ENCODE data around the gene CNEP1R1. TPM values are rescaled to one million over a fixed set of nuclear protein-coding genes. Genes with fewer than 3 reads are reported as not detected.

CNEP1R1 gene
- total RNA-seq, 2 experiments from 2014 or later, result 19.1 to 19.9 TPM

DNA sequence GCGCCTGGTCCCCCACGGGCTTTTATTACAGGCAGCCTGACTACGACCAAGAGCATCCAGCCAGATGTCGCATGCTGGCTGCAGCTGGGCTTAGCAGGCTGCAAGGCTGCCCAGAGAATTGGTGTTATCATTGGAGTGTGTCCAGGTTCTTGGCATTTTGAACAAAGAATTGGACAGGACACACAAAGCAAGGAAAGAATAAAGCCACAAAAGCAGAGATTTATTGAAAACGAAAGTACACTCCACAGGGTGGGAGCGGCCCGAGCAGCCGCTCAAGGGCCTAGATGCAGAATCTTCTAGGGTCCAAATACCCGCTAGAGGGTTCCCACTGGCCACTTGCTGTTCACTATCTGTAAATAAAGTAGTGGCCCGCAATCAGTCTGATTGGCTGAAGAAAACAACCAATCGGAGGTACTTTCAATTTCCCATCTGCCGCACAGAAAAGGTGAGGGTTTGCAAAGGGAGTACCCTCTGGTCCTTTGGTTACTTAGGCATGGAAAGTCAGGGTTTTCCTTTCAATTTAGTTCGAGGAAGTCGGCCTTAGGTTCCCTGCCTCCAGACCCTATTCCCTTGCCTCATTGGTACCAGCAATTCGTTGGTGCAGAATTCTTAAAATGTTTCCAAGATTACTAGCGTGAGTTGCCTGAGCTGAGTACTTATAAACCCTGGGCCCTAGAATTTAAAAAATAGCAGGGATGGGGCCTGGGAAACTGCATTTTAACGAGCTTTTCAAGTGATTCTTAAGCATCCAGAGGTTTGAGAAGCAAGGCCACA, 38.5 kb upstream of the CNEP1R1 start:
- no peak for DNase-seq
- intact Hi-C loops (cut with micrococcal nuclease), result no loop called here
- peaks cover 2% of the 10 kb centered on the region for H3K4me1 Mint-ChIP-seq (ENCODE audit: low read depth)
- no peaks in the 10 kb centered on the region for H3K9me3 Mint-ChIP-seq
- no peak for TF ChIP-seq CTCF (IDR thresholded peaks at IDR 0.05)
- no peak for ATAC-seq
- H3K27ac Mint-ChIP-seq, result no peak overlapping the region
- no peaks in the 10 kb centered on the region for H3K27me3 Mint-ChIP-seq
- H3K36me3 Mint-ChIP-seq (ENCODE audit: low read depth), result no peaks in the 10 kb centered on the region
- no peak overlapping the region for H3K4me3 Mint-ChIP-seq
- ChIA-PET CTCF (no interaction called here), POLR2A (no interaction called here)

DNA sequence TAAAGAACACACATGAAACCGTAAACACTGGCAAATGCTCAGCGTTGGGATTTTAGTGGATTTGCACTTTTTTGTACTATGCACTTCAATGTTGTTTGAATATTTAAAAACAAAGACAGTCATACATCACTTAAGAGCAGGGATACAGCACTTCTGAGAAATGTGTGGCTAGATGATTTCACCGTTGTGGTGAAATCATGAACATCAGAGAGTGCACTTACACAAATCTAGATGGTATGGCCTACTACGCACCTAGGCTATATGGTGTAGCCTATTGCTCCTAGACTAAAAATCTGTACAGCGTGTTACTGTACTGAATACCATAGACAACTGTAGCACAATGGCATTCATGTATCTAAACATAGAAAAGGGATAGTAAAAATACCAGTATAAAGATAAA, 37.6 kb upstream of the CNEP1R1 start:
- Mint-ChIP-seq H3K36me3 (ENCODE audit: low read depth) (no peaks in the 10 kb centered on the region), H3K4me3 (no peak overlapping the region), H3K27ac (no peak overlapping the region), H3K9me3 (no peaks in the 10 kb centered on the region), H3K27me3 (no peaks in the 10 kb centered on the region), H3K4me1 (ENCODE audit: low read depth) (peaks cover 2% of the 10 kb centered on the region)
- DNase-seq, result no peak
- ATAC-seq, result no peak
- TF ChIP-seq CTCF (IDR thresholded peaks at IDR 0.05), result no peak
- POLR2A ChIA-PET, result no interaction called here
- intact Hi-C loops (cut with micrococcal nuclease), result no loop called here
- CTCF ChIA-PET, result no interaction called here

- peaks cover 2% of the 10 kb centered on the region for H3K4me1 Mint-ChIP-seq (ENCODE audit: low read depth)
- no peak for TF ChIP-seq CTCF (IDR thresholded peaks at IDR 0.05)
- ATAC-seq (no peak), DNase-seq (no peak)
- CTCF ChIA-PET, result no interaction called here
- H3K9me3 Mint-ChIP-seq, result no peaks in the 10 kb centered on the region
- H3K36me3 Mint-ChIP-seq (ENCODE audit: low read depth), result no peaks in the 10 kb centered on the region
- no peak overlapping the region for H3K4me3 Mint-ChIP-seq
- no peak overlapping the region for H3K27ac Mint-ChIP-seq
- intact Hi-C loops (cut with micrococcal nuclease), result no loop called here
- peaks cover 2% of the 10 kb centered on the region for H3K27me3 Mint-ChIP-seq
- POLR2A ChIA-PET, result no interaction called here
Measured at GRCh38 chr16:49992825-49993224, 32.2 kb upstream of the CNEP1R1 start.

DNA sequence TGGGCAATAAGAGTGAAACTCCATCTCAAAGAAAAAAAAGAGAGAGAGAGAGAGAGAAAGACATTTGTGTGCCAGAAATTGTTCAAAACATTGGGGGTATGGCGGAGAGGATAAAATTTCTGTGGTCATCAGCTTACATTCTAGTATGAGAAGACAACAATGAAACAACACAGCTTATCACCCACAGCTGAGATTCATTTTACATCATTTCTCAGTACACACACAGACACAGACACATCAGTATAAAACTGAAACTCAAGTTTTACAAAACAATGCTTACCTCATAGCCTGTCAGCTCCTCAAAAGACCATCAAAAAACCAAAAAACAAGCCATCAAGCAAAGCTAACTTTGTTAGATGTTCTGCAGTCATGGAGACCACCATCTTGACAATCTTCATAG, 31.4 kb upstream of the CNEP1R1 start:
- ChIA-PET POLR2A (no interaction called here), CTCF (interaction anchor here (0.6 kb wide), 1 partner anchor 30 kb away, joined by 4 read pairs; no protein-coding TSS in a partner anchor)
- no peak for TF ChIP-seq CTCF (IDR thresholded peaks at IDR 0.05)
- H3K4me1 Mint-ChIP-seq (ENCODE audit: low read depth), result no peaks in the 10 kb centered on the region
- no peaks in the 10 kb centered on the region for H3K9me3 Mint-ChIP-seq
- H3K4me3 Mint-ChIP-seq, result no peak overlapping the region
- H3K27me3 Mint-ChIP-seq, result peaks cover 2% of the 10 kb centered on the region
- H3K36me3 Mint-ChIP-seq (ENCODE audit: low read depth), result no peaks in the 10 kb centered on the region
- no peak for DNase-seq
- ATAC-seq, result no peak
- H3K27ac Mint-ChIP-seq, result no peak overlapping the region
- intact Hi-C loops (cut with micrococcal nuclease), result no loop called here

- no peaks in the 10 kb centered on the region for H3K9me3 Mint-ChIP-seq
- H3K36me3 Mint-ChIP-seq (ENCODE audit: low read depth), result no peaks in the 10 kb centered on the region
- ChIA-PET POLR2A (no interaction called here), CTCF (interaction anchor here (0.6 kb wide), 1 partner anchor 30 kb away, joined by 4 read pairs; no protein-coding TSS in a partner anchor)
- no peak for TF ChIP-seq CTCF (IDR thresholded peaks at IDR 0.05)
- no peak overlapping the region for H3K27ac Mint-ChIP-seq
- H3K4me3 Mint-ChIP-seq, result no peak overlapping the region
- no peaks in the 10 kb centered on the region for H3K4me1 Mint-ChIP-seq (ENCODE audit: low read depth)
- intact Hi-C loops (cut with micrococcal nuclease), result no loop called here
- ATAC-seq (no peak), DNase-seq (no peak)
- peaks cover 2% of the 10 kb centered on the region for H3K27me3 Mint-ChIP-seq
Measured at GRCh38 chr16:49994006-49994405, 31.0 kb upstream of the CNEP1R1 start.
